GM23338 (cell line): ENCODE data around the gene OTOGL. TPM values are rescaled to one million over a fixed set of nuclear protein-coding genes. Genes with fewer than 3 reads are reported as not detected.

Experiments
- ATAC-seq: fragments of 200-7000 bp; cut with Tn5 transposase; 3 replicates; pipeline ENCODE4 v1.9.1; 2020
- DNase-seq: peaks from one replicate; pipeline ENCODE4 v3.0.0-alpha.2; 2015; ENCODE audit warnings: low spot score
- H2AFZ ChIP-seq: fragments of 200-600 bp; sonication (generic); 2 replicates; pipeline ENCODE4 v1.8.0; 2016; ENCODE audit warnings: antibody characterized with exemption, mild to moderate bottlenecking, moderate library complexity
- H3F3A ChIP-seq: fragments of 200-600 bp; sonication (generic); replicated peaks from 2 replicates; pipeline ENCODE4 v1.8.0; 2017; ENCODE audit warnings: antibody characterized with exemption, mixed run types, low read depth
- H3K27ac ChIP-seq: fragments of 200-600 bp; sonication (generic); 2 replicates; pipeline ENCODE4 v1.6.1; 2016; ENCODE audit warnings: low read depth
- H3K27me3 ChIP-seq: fragments of 200-600 bp; sonication (generic); 2 replicates; pipeline ENCODE4 v1.8.0; 2016; ENCODE audit warnings: mild to moderate bottlenecking, mixed run types, moderate library complexity; ENCODE audit not compliant: insufficient read depth
- H3K36me3 ChIP-seq: fragments of 200-600 bp; sonication (generic); 2 replicates; pipeline ENCODE4 v1.8.0; 2016; ENCODE audit warnings: mild to moderate bottlenecking; ENCODE audit not compliant: insufficient read depth
- H3K4me1 ChIP-seq: fragments of 200-600 bp; sonication (generic); 2 replicates; pipeline ENCODE4 v1.8.0; 2016; ENCODE audit warnings: mild to moderate bottlenecking, moderate library complexity; ENCODE audit not compliant: insufficient read depth
- H3K4me2 ChIP-seq: fragments of 200-600 bp; sonication (generic); 2 replicates; pipeline ENCODE4 v1.7.1; 2017; ENCODE audit warnings: mixed run types
- H3K4me3 ChIP-seq: fragments of 200-600 bp; sonication (generic); 2 replicates; pipeline ENCODE4 v1.6.1; 2016; ENCODE audit warnings: mixed run types
- H3K79me2 ChIP-seq: fragments of 200-600 bp; sonication (generic); replicated peaks from 2 replicates; pipeline ENCODE4 v1.8.0; 2017; ENCODE audit warnings: mild to moderate bottlenecking; ENCODE audit not compliant: insufficient read depth
- H3K9me2 ChIP-seq: fragments of 200-600 bp; sonication (generic); 2 replicates; pipeline ENCODE4 v1.8.0; 2017; ENCODE audit not compliant: insufficient read depth
- H4K20me1 ChIP-seq: fragments of 200-600 bp; sonication (generic); replicated peaks from 2 replicates; pipeline ENCODE4 v1.8.0; 2017; ENCODE audit warnings: mild to moderate bottlenecking; ENCODE audit not compliant: insufficient read depth
- H3K27ac Mint-ChIP-seq: 2 replicates; pipeline ENCODE4 v1.8.0; 2020; ENCODE audit warnings: inconsistent platforms, mild to moderate bottlenecking, moderate library complexity, mixed read lengths
- H3K27me3 Mint-ChIP-seq: 3 replicates; pipeline ENCODE4 v1.8.0; 2022; ENCODE audit warnings: low read depth, mild to moderate bottlenecking, moderate library complexity, mixed read lengths, inconsistent platforms; ENCODE audit not compliant: insufficient read depth, poor library complexity
- H3K36me3 Mint-ChIP-seq: 3 replicates; pipeline ENCODE4 v1.8.0; 2021; ENCODE audit warnings: low read depth, mild to moderate bottlenecking, inconsistent platforms, moderate library complexity, mixed read lengths
- H3K4me1 Mint-ChIP-seq: 3 replicates; pipeline ENCODE4 v1.8.0; 2020; ENCODE audit warnings: mild to moderate bottlenecking, inconsistent platforms, mixed read lengths
- H3K4me3 Mint-ChIP-seq: 3 replicates; pipeline ENCODE4 v1.8.0; 2021; ENCODE audit warnings: moderate library complexity, mild to moderate bottlenecking, inconsistent platforms, mixed read lengths
- H3K9me3 Mint-ChIP-seq: 3 replicates; pipeline ENCODE4 v1.8.0; 2020; ENCODE audit warnings: moderate library complexity, mild to moderate bottlenecking, inconsistent platforms, mixed read lengths
- CREB1 ChIP-seq: fragments of 250-450 bp; sonication (Bioruptor Pico); IDR thresholded peaks from 2 replicates; pipeline ENCODE4 v1.5.0; 2020; ENCODE audit warnings: low read depth, mild to moderate bottlenecking, moderate library complexity
- CTCF ChIP-seq, 2 experiments: fragments of 200-600 bp in 1 of 2; sonication (generic) in 1 of 2; conservative IDR thresholded peaks; 2 replicates each; pipeline versions ENCODE4 v1.5.1 to v1.6.1; 2016 to 2017; ENCODE audit warnings: antibody characterized with exemption in 2 of 2, low read depth in 2 of 2, mild to moderate bottlenecking in 2 of 2, moderate library complexity in 1 of 2
- EZH2 ChIP-seq: fragments of 200-600 bp; sonication (generic); IDR thresholded peaks from one replicate; pipeline ENCODE4 v1.8.0; 2017; ENCODE audit warnings: antibody characterized with exemption, mild to moderate bottlenecking, low read depth; ENCODE audit not compliant: unreplicated experiment
- EZH2phosphoT487 ChIP-seq: fragments of 200-600 bp; sonication (generic); IDR thresholded peaks from one replicate; pipeline ENCODE4 v1.8.1; 2018; ENCODE audit warnings: antibody characterized with exemption; ENCODE audit not compliant: unreplicated experiment
- NANOG ChIP-seq: IDR thresholded peaks from 2 replicates; pipeline ENCODE4 v1.6.1; 2016; ENCODE audit warnings: antibody characterized with exemption, borderline replicate concordance
- ZNF114 ChIP-seq: fragments of 250-450 bp; sonication (Bioruptor Pico); IDR thresholded peaks from 2 replicates; pipeline ENCODE4 v1.5.0; 2020; ENCODE audit warnings: mild to moderate bottlenecking, moderate library complexity
- ZNF462 ChIP-seq: fragments of 250-450 bp; sonication (Bioruptor Pico); IDR thresholded peaks from 2 replicates; pipeline ENCODE4 v1.5.0; 2020; ENCODE audit warnings: mild to moderate bottlenecking, moderate library complexity
- polyA plus RNA-seq: library from polyadenylated mRNA; unstranded; fragments of >200 nt; fragmentation: Nextera tagmentation; extraction: Ambion mirVana; gene quantifications from 2 replicates; pipeline ENCODE4 v1.2.1, GENCODE V29; 2016
- total RNA-seq: library from RNA; depleted of rRNA; stranded (reverse); fragments of >200 nt; shearing (Covaris generic); gene quantifications from 2 replicates; pipeline ENCODE4 v1.2.3, GENCODE V29; 2014
- TF ChIP-seq, protein P1 (sequence below): IDR thresholded peaks from one replicate; pipeline ENCODE4 v1.6.1; 2018; ENCODE audit warnings: antibody characterized with exemption; ENCODE audit not compliant: unreplicated experiment
- TF ChIP-seq, protein P2 (sequence below): IDR thresholded peaks from 2 replicates; pipeline ENCODE4 v1.6.1; 2016; ENCODE audit warnings: antibody characterized with exemption

OTOGL gene
- total and polyA plus RNA-seq, 2 experiments from 2014 or later, result 0.36 to 0.66 TPM

GRCh38 chr12:80233926-80234325, 134.6 kb downstream of the OTOGL start (continued):
- no peak for TF ChIP-seq CREB1 (CRISPR knock-in tag)
- TF ChIP-seq, protein P1, sequence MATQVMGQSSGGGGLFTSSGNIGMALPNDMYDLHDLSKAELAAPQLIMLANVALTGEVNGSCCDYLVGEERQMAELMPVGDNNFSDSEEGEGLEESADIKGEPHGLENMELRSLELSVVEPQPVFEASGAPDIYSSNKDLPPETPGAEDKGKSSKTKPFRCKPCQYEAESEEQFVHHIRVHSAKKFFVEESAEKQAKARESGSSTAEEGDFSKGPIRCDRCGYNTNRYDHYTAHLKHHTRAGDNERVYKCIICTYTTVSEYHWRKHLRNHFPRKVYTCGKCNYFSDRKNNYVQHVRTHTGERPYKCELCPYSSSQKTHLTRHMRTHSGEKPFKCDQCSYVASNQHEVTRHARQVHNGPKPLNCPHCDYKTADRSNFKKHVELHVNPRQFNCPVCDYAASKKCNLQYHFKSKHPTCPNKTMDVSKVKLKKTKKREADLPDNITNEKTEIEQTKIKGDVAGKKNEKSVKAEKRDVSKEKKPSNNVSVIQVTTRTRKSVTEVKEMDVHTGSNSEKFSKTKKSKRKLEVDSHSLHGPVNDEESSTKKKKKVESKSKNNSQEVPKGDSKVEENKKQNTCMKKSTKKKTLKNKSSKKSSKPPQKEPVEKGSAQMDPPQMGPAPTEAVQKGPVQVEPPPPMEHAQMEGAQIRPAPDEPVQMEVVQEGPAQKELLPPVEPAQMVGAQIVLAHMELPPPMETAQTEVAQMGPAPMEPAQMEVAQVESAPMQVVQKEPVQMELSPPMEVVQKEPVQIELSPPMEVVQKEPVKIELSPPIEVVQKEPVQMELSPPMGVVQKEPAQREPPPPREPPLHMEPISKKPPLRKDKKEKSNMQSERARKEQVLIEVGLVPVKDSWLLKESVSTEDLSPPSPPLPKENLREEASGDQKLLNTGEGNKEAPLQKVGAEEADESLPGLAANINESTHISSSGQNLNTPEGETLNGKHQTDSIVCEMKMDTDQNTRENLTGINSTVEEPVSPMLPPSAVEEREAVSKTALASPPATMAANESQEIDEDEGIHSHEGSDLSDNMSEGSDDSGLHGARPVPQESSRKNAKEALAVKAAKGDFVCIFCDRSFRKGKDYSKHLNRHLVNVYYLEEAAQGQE, result no peak

- TF ChIP-seq CTCF (conservative IDR thresholded peaks at IDR 0.05; ENCODE audit: low read depth in 2 of 2), result no peak
- no peak for TF ChIP-seq EZH2phosphoT487
- no peak for TF ChIP-seq ZNF462
- TF ChIP-seq NANOG, result no peak
- no peak for TF ChIP-seq EZH2
- TF ChIP-seq, protein P2, sequence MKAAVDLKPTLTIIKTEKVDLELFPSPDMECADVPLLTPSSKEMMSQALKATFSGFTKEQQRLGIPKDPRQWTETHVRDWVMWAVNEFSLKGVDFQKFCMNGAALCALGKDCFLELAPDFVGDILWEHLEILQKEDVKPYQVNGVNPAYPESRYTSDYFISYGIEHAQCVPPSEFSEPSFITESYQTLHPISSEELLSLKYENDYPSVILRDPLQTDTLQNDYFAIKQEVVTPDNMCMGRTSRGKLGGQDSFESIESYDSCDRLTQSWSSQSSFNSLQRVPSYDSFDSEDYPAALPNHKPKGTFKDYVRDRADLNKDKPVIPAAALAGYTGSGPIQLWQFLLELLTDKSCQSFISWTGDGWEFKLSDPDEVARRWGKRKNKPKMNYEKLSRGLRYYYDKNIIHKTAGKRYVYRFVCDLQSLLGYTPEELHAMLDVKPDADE, result no peak
- TF ChIP-seq ZNF114 (CRISPR knock-in tag), result no peak
- no peaks in the 10 kb centered on the region for H3K9me2 ChIP-seq
- Mint-ChIP-seq H3K4me1 (peaks cover 15% of the 10 kb centered on the region), H3K27ac (no peak overlapping the region), H3K9me3 (no peaks in the 10 kb centered on the region), H3K4me3 (no peak overlapping the region), H3K36me3 (no peaks in the 10 kb centered on the region), H3K27me3 (no peaks in the 10 kb centered on the region)
- no peaks in the 10 kb centered on the region for H3F3A ChIP-seq
- no peak overlapping the region for H3K27ac ChIP-seq
- H3K4me3 ChIP-seq, result no peak overlapping the region
- H3K4me1 ChIP-seq, result peaks cover 11% of the 10 kb centered on the region
- H3K27me3 ChIP-seq, result no peaks in the 10 kb centered on the region
- ATAC-seq, result no peak
- no peak overlapping the region for H3K4me2 ChIP-seq
- no peaks in the 10 kb centered on the region for H3K36me3 ChIP-seq
- H3K79me2 ChIP-seq, result no peaks in the 10 kb centered on the region
- no peak overlapping the region for H2AFZ ChIP-seq
- H4K20me1 ChIP-seq, result no peaks in the 10 kb centered on the region; the same call in 1 of the 2 replicates
- no peak for DNase-seq
Measured at GRCh38 chr12:80234667-80235066, 135.3 kb downstream of the OTOGL start.
